GM12878 (cell line): ENCODE measurements around the gene GRAMD1B. TPM values are rescaled to one million over a fixed set of nuclear protein-coding genes. Genes with fewer than 3 reads are reported as not detected.

Experiments
- CREB1 ChIP-seq: IDR thresholded peaks from 2 replicates; pipeline ENCODE4 v1.6.1; 2012; ENCODE audit warnings: low read depth, mild to moderate bottlenecking, inconsistent platforms
- CUX1 ChIP-seq: IDR thresholded peaks from 2 replicates; pipeline ENCODE4 v1.6.1; 2012; ENCODE audit warnings: improper control_type of control experiment, low read depth, low read length; ENCODE audit not compliant: insufficient replicate concordance
- PRDM15 ChIP-seq: fragments of 450-650 bp; formaldehyde crosslinking; IDR thresholded peaks from 2 replicates; pipeline ENCODE4 v1.4.0; 2020; ENCODE audit warnings: mild to moderate bottlenecking, moderate library complexity
- RB1 ChIP-seq: fragments of 450-650 bp; formaldehyde crosslinking; IDR thresholded peaks from 2 replicates; pipeline ENCODE4 v1.6.1; 2017; ENCODE audit warnings: mild to moderate bottlenecking, borderline replicate concordance
- SP1 ChIP-seq: IDR thresholded peaks from one replicate; pipeline ENCODE4 v1.6.1; 2011; ENCODE audit warnings: low read depth, low read length
- SREBF2 ChIP-seq: IDR thresholded peaks from 2 replicates; pipeline ENCODE4 v1.6.1; 2012; ENCODE audit warnings: mild to moderate bottlenecking, low read length
- USF1 ChIP-seq: IDR thresholded peaks from 2 replicates; pipeline ENCODE4 v1.6.1; 2011; ENCODE audit warnings: borderline replicate concordance, low read depth, mild to moderate bottlenecking, moderate library complexity, mixed read lengths, low read length; ENCODE audit not compliant: insufficient read depth; ENCODE audit errors: extremely low read length
- ZNF217 ChIP-seq: fragments of 450-650 bp; IDR thresholded peaks from 2 replicates; pipeline ENCODE4 v1.6.1; 2017; ENCODE audit warnings: antibody characterized with exemption, mild to moderate bottlenecking
- polyA plus RNA-seq, 11 experiments: library from polyadenylated mRNA; depleted of rRNA in 4 of 11; unstranded in 6 of 11; stranded (reverse) in 5 of 11; fragments of >200 nt; fragmentation: Nextera tagmentation in 4 of 11; fragmentation: Illumina TruSeq in 1 of 11; extraction: Ambion mirVana in 4 of 11; extraction: Trizol in 1 of 11; gene quantifications; 1 replicate in 1 of 11; 2 replicates in 10 of 11; pipeline versions ENCODE4 v1.2.1 to v1.2.3, GENCODE V29; 2011 to 2016; ENCODE audit warnings: inconsistent platforms in 2 of 11, missing spikeins in 2 of 11, low read depth in 1 of 11
- total RNA-seq, 4 experiments: library from RNA; depleted of rRNA in 3 of 4; stranded (reverse); fragments of >200 nt in 3 of 4; fragmentation: Illumina TruSeq in 1 of 4; extraction: Trizol in 1 of 4; gene quantifications; 2 replicates each; pipeline versions ENCODE4 v1.2.1 to v1.2.3, GENCODE V29; 2013 to 2021
- TF ChIP-seq, protein P1 (sequence below): IDR thresholded peaks from 2 replicates; pipeline ENCODE4 v1.6.1; 2011; ENCODE audit warnings: mild to moderate bottlenecking, low read depth, low read length, moderate library complexity; ENCODE audit not compliant: insufficient replicate concordance
- TF ChIP-seq, protein P2 (sequence below): fragments of 450-650 bp; IDR thresholded peaks from 2 replicates; pipeline ENCODE4 v1.6.1; 2014; ENCODE audit warnings: mild to moderate bottlenecking
- TF ChIP-seq, protein P3 (sequence below): fragments of 450-650 bp; IDR thresholded peaks from 2 replicates; pipeline ENCODE4 v1.6.1; 2017; ENCODE audit warnings: mild to moderate bottlenecking, moderate library complexity

The GRAMD1B gene
- total and polyA plus RNA-seq, 10 of the 15 experiments (the other 5 are each of a cell fraction or from before 2014, with no cell fraction given), result 1.9 to 49.1 (median 26.9) TPM

GRCh38 chr11:123511037-123511870, 81.2 kb downstream of the GRAMD1B start (continued):
- no peak for TF ChIP-seq PRDM15 (CRISPR knock-in tag)
- TF ChIP-seq, protein P1, sequence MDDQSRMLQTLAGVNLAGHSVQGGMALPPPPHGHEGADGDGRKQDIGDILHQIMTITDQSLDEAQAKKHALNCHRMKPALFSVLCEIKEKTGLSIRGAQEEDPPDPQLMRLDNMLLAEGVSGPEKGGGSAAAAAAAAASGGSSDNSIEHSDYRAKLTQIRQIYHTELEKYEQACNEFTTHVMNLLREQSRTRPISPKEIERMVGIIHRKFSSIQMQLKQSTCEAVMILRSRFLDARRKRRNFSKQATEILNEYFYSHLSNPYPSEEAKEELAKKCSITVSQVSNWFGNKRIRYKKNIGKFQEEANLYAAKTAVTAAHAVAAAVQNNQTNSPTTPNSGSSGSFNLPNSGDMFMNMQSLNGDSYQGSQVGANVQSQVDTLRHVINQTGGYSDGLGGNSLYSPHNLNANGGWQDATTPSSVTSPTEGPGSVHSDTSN, result peak; percentile 61
- TF ChIP-seq, protein P2, sequence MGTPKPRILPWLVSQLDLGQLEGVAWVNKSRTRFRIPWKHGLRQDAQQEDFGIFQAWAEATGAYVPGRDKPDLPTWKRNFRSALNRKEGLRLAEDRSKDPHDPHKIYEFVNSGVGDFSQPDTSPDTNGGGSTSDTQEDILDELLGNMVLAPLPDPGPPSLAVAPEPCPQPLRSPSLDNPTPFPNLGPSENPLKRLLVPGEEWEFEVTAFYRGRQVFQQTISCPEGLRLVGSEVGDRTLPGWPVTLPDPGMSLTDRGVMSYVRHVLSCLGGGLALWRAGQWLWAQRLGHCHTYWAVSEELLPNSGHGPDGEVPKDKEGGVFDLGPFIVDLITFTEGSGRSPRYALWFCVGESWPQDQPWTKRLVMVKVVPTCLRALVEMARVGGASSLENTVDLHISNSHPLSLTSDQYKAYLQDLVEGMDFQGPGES, result no peak
- no peak for TF ChIP-seq SP1
- no peak for TF ChIP-seq USF1
- no peak for TF ChIP-seq RB1
- TF ChIP-seq CREB1, result 0 out of 2 replicates have a peak, but pooled peaks have one; percentile 38
- TF ChIP-seq, protein P3, sequence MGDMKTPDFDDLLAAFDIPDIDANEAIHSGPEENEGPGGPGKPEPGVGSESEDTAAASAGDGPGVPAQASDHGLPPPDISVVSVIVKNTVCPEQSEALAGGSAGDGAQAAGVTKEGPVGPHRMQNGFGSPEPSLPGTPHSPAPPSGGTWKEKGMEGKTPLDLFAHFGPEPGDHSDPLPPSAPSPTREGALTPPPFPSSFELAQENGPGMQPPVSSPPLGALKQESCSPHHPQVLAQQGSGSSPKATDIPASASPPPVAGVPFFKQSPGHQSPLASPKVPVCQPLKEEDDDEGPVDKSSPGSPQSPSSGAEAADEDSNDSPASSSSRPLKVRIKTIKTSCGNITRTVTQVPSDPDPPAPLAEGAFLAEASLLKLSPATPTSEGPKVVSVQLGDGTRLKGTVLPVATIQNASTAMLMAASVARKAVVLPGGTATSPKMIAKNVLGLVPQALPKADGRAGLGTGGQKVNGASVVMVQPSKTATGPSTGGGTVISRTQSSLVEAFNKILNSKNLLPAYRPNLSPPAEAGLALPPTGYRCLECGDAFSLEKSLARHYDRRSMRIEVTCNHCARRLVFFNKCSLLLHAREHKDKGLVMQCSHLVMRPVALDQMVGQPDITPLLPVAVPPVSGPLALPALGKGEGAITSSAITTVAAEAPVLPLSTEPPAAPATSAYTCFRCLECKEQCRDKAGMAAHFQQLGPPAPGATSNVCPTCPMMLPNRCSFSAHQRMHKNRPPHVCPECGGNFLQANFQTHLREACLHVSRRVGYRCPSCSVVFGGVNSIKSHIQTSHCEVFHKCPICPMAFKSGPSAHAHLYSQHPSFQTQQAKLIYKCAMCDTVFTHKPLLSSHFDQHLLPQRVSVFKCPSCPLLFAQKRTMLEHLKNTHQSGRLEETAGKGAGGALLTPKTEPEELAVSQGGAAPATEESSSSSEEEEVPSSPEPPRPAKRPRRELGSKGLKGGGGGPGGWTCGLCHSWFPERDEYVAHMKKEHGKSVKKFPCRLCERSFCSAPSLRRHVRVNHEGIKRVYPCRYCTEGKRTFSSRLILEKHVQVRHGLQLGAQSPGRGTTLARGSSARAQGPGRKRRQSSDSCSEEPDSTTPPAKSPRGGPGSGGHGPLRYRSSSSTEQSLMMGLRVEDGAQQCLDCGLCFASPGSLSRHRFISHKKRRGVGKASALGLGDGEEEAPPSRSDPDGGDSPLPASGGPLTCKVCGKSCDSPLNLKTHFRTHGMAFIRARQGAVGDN, result no peak
- no peak for TF ChIP-seq ZNF217
- TF ChIP-seq CUX1, result no peak
- no peak for TF ChIP-seq SREBF2
